ENCODE measurements around the gene ABHD12.

The ABHD12 gene

DNA sequence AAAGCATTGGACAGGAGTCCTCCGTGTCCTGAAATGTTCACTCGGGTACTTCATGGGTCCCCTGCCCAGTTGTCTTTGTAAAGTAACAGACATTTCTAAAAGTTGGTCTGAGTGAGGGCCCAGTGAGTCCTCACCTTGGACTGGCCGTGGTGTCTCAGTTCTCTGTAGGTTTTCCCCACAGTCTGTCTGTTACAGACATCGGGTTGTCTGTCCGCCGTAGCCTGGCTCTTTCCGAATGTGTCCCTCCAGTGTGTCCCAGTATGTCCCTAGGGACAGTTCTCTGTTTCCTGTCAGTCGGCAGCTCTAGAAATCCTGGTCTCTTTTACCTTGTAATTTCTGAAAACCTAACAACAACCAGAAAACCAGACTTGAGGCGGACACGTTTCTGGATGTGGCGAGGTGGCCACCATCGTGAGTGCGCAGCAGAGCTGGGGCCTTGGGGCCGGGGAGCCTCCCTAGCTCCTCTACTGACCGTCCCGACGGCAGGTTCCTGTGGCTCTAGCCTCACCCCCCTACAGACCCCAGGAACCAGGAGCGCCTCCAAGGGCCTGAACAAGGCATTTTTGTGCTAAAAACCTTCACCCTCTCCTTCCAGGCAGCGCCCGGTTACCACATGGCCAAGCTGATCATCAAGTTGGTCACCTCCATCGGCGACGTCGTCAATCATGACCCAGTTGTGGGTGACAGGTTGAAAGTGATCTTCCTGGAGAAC is 100.6 kb downstream of the ABHD12 start:
- DNase-seq (ENCODE audit: low read depth), result no peak

DNA sequence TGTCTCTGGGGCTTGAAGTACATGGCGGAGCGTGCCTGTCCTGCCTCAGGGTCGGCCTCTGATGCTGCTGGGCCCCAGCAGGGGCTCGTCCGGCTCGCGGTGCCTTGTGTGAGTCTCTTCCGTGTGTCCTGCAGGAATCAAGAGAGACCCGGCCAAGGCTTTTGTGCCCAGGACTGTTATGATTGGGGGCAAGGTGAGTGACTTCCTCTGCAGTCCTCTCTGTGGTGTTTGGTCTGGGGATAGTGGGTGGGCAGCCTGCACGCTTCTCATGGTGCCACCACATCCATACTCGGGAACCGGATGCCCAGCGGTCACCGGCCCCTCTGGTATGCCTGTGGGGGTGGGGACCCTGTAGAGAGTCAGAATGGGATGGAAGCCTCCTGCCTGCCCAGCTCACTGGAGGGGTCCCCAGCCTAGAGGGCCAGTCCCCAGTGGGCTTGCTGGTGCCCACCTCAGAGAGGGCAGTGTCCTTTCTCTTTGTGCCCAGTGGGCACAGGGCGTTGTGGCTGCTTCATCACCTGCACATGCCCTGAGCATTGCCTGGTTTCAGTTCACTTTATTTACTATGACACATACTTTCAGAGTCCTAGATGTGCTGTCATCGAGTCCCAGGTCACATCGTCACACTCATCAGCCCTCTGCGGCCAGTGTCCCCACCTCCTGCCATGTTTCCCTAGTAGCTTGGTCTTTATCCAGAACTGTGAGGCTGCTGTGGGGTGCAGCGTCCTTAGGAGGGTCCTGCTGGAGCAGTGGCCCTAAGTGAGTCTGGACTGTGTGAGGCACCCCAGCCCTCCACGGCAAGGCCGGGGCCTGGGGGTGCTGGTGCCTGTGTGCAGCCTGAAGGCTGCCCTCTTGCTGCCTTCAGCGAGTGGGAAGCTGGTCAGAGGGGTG is 102.1 kb downstream of the ABHD12 start:
- DNase-seq (ENCODE audit: low read depth), result no peak

- DNase-seq (ENCODE audit: low read depth), result no peak
These were observed 102.9 kb downstream of the ABHD12 start for GRCh38 chr20:25287631-25288290.

DNA sequence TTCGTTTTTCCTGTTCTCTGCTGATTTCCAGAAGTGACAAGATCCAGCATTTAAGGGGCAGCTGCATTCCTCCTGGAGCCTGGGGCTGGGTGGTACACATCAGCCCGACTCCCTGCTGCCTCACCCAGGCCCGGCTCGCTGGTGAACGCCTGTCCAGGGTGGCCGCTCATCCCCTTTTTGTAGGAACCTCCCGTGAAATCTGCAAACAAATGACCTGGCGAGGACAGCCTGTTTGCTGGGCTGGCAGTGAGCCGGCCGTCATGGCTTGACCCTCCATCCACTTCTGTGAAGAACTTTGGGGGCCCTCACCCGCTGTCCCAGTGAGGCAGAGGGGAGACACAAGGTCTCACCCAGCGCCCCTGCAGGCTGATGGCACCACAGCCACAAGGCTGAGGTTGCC is 103.7 kb downstream of the ABHD12 start:
- no peak for DNase-seq (ENCODE audit: low read depth)

- no peak for DNase-seq (ENCODE audit: low read depth)
These were observed 104.5 kb downstream of the ABHD12 start for GRCh38 chr20:25285856-25286798.

DNA sequence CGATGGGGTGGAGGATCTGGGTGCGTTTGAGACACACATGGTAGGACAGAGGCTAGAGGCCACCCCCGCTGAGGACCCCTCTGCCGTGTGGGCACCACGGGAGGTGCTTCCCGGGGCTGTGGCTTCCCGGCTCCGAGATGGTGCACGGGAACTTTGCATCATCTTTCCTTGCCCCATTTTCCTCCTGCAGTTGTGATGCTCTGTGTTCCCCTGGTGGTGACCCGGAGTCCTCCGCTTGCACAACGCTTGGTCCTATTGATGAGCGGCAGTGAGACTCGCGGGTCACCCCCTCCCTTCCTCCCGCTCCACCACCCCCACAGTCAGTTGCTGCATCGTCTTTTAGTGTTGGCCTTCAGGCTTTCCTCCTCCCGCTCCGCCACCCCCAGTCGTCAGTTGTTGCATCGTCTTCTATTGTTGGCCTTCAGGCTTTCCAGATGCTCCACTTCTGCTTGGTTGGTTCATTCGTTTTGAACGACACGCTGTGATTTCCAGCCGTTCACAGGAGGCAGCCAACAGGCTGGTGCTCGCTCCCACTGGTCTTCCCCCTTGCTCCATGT is 105.5 kb downstream of the ABHD12 start:
- no peak for DNase-seq (ENCODE audit: low read depth)

DNA sequence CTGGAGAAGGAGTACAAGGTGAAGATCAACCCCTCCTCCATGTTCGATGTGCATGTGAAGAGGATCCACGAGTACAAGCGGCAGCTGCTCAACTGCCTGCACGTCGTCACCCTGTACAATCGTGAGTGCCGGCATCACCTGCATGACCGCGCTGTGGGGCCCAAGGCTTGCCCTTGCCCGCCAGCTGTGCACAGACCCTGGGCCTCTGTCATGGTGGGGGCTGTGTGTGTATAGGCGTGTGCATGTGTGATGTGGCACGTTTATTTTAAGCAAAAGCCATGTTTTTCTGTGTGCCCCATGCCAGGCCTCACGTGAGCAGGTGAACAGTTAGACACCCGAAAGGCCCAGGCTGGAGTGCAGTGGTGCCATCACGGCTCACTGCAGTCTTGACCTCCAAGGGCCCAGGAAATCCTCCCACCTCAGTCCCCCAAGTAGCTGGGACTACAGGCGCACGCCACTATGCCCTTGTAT is 106.5 kb downstream of the ABHD12 start:
- DNase-seq (ENCODE audit: low read depth), result no peak

GRCh38 chr20:25283221-25283951 is 107.2 kb downstream of the ABHD12 start:
- DNase-seq (ENCODE audit: low read depth), result no peak

- no peak for DNase-seq (ENCODE audit: low read depth)
These were observed 107.8 kb downstream of the ABHD12 start for GRCh38 chr20:25282796-25283195.

- no peak for DNase-seq (ENCODE audit: low read depth)
These were observed 108.4 kb downstream of the ABHD12 start for GRCh38 chr20:25282034-25282781.

GRCh38 chr20:25281541-25281991 is 109.1 kb downstream of the ABHD12 start:
- DNase-seq (ENCODE audit: low read depth), result no peak

DNA sequence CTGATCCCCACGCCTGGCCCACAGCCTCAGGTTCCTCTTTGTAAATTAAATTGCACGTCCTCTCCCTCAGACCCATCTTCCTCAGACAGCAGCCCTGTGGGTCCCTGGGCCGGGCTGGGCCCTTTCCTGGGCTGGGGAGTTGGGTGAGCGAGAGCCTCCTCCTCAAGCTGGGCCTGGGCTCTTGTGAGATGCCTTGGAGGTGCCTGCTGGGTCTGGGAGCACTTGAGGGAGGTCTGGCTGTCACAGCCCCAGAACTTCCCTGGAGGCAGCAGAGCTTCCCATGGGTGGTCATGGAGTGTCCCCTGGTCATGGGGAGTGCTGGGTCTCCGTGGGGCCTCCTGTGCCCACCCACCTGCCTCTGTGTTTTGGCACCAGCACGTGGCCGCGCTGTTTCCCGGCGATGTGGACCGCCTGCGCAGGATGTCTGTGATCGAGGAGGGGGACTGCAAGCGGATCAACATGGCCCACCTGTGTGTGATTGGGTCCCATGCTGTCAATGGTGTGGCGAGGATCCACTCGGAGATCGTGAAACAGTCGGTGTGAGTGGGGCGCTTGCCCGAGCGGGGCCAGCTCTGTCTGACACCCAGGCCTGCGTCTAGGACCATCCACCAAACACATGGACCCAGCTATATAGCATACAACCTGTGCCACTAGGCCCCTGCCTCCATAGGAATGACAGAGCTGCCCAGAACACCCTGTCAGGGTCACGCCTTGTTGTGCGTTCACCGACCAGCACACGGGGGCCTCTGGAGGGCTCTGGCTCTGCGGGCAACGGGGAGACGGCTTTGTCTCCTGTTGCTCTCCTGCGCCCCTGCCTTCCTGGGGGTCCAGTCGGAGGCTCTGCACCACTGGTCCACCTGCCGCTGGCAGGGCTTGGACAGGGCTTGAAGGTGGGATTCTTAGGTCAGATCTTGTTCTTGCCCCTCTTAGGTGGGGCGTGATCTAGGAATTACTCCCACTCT is 109.8 kb downstream of the ABHD12 start:
- no peak for DNase-seq (ENCODE audit: low read depth)

DNA sequence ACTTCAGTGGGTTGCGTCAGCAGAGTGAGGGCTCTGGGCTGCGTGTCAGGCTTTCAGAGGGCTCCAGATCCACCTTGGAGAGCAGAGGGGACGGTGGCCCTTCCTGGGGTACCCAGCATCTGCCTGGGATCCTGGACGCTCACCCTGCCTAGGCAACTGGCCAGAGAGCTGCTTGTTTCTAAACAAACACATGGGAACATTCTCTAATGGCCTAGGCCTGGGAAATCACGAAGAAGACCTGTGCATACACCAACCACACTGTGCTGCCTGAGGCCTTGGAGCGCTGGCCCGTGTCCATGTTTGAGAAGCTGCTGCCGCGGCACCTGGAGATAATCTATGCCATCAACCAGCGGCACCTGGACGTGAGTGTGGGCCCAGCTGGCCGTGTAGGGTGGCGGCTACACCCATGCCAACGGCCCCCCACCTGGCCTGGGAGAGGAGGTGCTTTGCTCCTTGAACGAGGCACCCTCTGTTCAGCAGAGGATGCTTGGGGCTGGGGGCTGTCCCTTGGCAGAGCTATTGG is 110.5 kb downstream of the ABHD12 start:
- DNase-seq (ENCODE audit: low read depth), result no peak

DNA sequence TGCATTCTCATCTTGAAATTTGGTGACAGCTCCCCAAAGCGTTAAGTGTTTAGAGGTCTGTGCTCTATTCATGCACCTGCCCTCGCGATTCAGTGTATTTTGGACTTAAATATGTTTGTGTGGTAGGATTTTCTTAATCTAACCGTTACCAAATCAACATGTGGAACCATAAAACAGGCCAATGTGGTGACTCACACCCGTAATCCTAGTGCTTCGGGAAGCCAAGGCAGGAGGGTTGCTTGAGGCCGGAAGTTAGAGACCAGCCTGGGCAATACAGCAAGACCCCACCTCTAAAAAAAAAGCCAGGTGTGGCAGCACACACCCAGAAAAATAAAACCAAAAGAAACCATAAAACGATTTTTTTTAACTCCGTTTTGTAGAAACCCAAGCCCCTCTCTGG is 111.2 kb downstream of the ABHD12 start:
- DNase-seq (ENCODE audit: low read depth), result no peak

DNA sequence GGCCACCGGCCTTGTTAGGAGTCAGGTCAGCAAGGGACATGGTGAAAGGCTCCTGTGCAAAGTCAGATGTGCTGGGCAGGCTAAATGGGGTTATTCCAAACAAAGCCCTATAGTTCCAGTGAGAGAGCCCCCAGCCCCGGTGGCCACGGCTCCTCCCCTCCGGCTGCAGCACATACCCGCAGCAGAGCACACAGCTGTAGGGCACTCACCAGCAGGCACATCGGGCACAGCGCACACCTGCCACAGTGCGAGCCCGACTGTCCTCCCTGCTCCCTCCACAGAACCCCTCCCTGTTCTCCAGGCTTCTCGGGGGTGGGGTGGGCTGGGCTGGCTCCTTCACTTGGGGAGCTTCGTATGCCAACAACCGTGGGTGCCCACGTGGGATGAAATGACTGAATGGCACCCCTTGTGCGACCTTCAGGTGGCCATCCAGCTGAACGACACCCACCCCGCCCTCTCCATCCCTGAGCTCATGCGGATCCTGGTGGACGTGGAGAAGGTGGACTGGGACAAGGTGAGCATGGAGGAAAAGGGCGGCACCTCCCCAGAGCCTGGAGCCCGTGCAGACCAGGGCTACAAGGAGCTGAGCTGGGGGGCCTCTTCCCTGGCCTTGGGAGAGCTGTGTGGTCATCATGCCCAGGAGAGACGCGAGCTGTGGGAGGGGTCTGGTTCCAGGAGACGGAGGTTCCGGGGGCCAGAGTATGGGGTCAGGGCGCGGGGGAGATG is 111.8 kb downstream of the ABHD12 start:
- no peak for DNase-seq (ENCODE audit: low read depth)

DNA sequence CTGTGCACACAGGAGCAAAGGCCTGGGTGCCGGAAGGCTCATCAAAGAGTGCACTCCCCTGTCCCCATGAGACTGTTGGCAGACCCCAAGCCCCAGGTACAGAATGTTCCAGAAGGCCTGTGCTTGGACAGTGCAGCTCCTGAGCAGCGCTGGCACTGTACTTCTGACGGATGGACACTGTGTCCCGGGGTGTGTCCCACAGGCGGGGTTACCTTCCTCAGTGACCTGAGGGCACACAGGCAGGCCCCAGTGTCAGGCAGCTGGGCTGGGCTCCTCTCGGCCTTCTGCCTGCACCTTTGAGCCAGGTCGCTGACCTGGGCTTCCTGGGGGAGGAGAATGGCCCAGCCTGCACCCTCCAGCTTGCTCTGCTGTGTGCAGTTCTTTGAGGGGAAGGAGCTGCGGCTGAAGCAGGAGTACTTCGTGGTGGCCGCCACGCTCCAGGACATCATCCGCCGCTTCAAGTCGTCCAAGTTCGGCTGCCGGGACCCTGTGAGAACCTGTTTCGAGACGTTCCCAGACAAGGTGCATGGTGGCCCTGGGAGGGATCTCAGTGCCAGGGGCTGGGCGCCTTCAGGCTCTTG is 112.6 kb downstream of the ABHD12 start:
- no peak for DNase-seq (ENCODE audit: low read depth)
